Measurements from ENCODE around the gene PLP2. TPM values are rescaled to one million over a fixed set of nuclear protein-coding genes. Genes with fewer than 3 reads are reported as not detected.

Gene PLP2
- total RNA-seq, 1 experiment from 2014 or later: 94.5 TPM

- intact Hi-C loops (cut with micrococcal nuclease; ENCODE audit: unreplicated experiment): no loop called here
- Histone ChIP-seq H3K27ac (0 out of 2 replicates have a peak overlapping the region, but pooled peaks have one; percentile 41), H3K4me1 (replicated peaks; ENCODE audit: insufficient read depth) (no peaks in the 10 kb centered on the region), H3F3A (ENCODE audit: insufficient read depth, low read depth) (no peaks in the 10 kb centered on the region), H4K20me1 (ENCODE audit: insufficient read depth) (no peaks in the 10 kb centered on the region), H3K4me3 (peak overlapping the region; percentile 43; the same call in 1 of the 2 replicates), H3K9me3 (ENCODE audit: insufficient read depth, low read depth) (no peaks in the 10 kb centered on the region), H2AFZ (0 out of 2 replicates have a peak overlapping the region, but pooled peaks have one; percentile 52), H3K27me3 (ENCODE audit: insufficient read depth, low read depth) (no peaks in the 10 kb centered on the region), H3K79me2 (ENCODE audit: low read depth) (no peaks in the 10 kb centered on the region), H3K9me2 (ENCODE audit: insufficient read depth) (no peaks in the 10 kb centered on the region), H3K4me2 (peak overlapping the region; percentile 54; the same call in 1 of the 2 replicates), H3K36me3 (ENCODE audit: low read depth) (no peaks in the 10 kb centered on the region)
- BruUV-seq (replicated peaks): no TSS peak
- peak; percentile 42 to 77 for DNase-seq
- CTCF ChIA-PET: no interaction called here
- TF ChIP-seq EZH2 (IDR thresholded peaks at IDR 0.05; ENCODE audit: low read depth) (no peak), CTCF (conservative IDR thresholded peaks at IDR 0.05) (0 out of 2 replicates have a peak, but pooled peaks have one; percentile 45)
- POLR2A ChIA-PET (ENCODE audit: unreplicated experiment): no interaction called here
Observed at GRCh38 chrX:49163555-49164419, 7.9 kb upstream of the PLP2 start.

DNA sequence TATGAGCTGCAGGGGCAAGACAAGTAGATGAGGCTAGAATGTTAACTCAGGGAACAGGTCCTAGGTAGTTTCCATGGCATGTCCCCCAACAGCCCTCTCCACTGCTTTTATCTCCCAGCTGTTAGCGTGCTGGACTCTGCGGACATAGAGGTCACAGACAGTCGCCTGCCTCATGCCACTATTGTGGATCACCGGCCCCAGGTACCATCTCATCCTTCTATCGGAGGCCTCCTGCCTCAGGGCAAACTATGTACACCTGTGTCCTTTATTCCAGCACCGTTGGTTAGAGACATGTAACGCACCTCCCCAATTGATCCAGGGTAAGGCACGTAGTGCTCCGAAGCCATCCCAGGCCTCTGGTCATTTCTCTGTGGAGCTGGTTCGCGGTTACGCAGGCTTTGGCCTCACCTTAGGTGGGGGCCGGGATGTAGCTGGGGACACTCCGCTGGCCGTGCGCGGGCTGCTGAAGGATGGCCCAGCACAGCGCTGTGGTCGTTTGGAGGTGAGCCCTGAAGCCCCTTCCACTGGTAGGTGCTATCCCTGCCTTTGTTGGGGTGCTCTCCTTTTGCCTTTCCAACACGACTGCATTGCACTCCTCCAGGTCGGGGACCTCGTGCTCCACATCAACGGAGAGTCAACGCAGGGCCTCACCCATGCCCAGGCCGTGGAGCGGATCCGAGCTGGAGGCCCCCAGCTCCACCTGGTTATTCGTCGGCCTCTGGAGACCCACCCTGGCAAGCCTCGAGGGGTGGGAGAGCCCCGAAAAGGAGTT lies 6.9 kb upstream of the PLP2 start:
- no TSS peak for BruUV-seq (replicated peaks)
- intact Hi-C loops (cut with micrococcal nuclease; ENCODE audit: unreplicated experiment): no loop called here

More for the DNA sequence above, 6.9 kb upstream of the PLP2 start:
- no peak overlapping the region for H2AFZ ChIP-seq
- no peaks in the 10 kb centered on the region for H3F3A ChIP-seq (ENCODE audit: insufficient read depth, low read depth)
- H3K36me3 ChIP-seq (ENCODE audit: low read depth): no peaks in the 10 kb centered on the region
- CTCF ChIA-PET: no interaction called here
- no peak overlapping the region for H3K4me2 ChIP-seq
- H3K27me3 ChIP-seq (ENCODE audit: insufficient read depth, low read depth): no peaks in the 10 kb centered on the region
- no peak for TF ChIP-seq CTCF (conservative IDR thresholded peaks at IDR 0.05)
- no peak for TF ChIP-seq EZH2 (IDR thresholded peaks at IDR 0.05; ENCODE audit: low read depth)
- POLR2A ChIA-PET (ENCODE audit: unreplicated experiment): no interaction called here
- H3K4me1 ChIP-seq (replicated peaks; ENCODE audit: insufficient read depth): no peaks in the 10 kb centered on the region
- no peak overlapping the region for H3K27ac ChIP-seq
- H3K9me2 ChIP-seq (ENCODE audit: insufficient read depth): no peaks in the 10 kb centered on the region
- no peak overlapping the region for H3K4me3 ChIP-seq
- no peaks in the 10 kb centered on the region for H4K20me1 ChIP-seq (ENCODE audit: insufficient read depth)
- H3K9me3 ChIP-seq (ENCODE audit: insufficient read depth, low read depth): no peaks in the 10 kb centered on the region
- H3K79me2 ChIP-seq (ENCODE audit: low read depth): no peaks in the 10 kb centered on the region
- no peak for DNase-seq
